ENCODE data around the gene PAIP2. TPM values are rescaled to one million over a fixed set of nuclear protein-coding genes. Genes with fewer than 3 reads are reported as not detected.

The PAIP2 gene
- total RNA-seq (2022; extraction: Qiagen RNA extraction; ENCODE audit: low read depth) = 85.0 to 113 TPM (median 91.3 TPM) in 5 replicates

GRCh38 chr5:139341689-139342422 lies at the start of gene PAIP2:
Gene PAIP2, plus strand, starts transcription at chr5:139341854. Its CDS starts 21,931 bp downstream, at chr5:139363785.

GRCh38 chr5:139293507-139294373 lies 47.9 kb upstream of the PAIP2 start, which contains the start of gene MATR3:
Gene MATR3, plus strand, starts transcription at chr5:139293740. Its CDS starts 13,676 bp downstream, at chr5:139307416.

GRCh38 chr5:139383275-139383992 lies 41.8 kb downstream of the PAIP2 start, which contains the start of gene SLC23A1:
Gene SLC23A1, minus strand, starts transcription at chr5:139383297. Its CDS starts 44 bp downstream, at chr5:139383253.

GRCh38 chr5:139389701-139390638 lies 48.3 kb downstream of the PAIP2 start, which contains the start of gene MZB1:
Gene MZB1, minus strand, starts transcription at chr5:139389913. Its CDS starts 57 bp downstream, at chr5:139389856.

GRCh38 chr5:139394654-139395566 lies 53.3 kb downstream of the PAIP2 start, which contains the start of gene PROB1:
Gene PROB1, minus strand, starts transcription at chr5:139395104. Its CDS starts 23 bp downstream, at chr5:139395081.

GRCh38 chr5:139403787-139404483 lies 62.3 kb downstream of the PAIP2 start, which contains the start of gene SPATA24:
Gene SPATA24, minus strand, starts transcription at chr5:139404089. Its CDS starts 29 bp downstream, at chr5:139404060.

Other genes with a start within 250 kb of the PAIP2 start
- gene SIL1, start 143.5 kb upstream of the PAIP2 start, total RNA-seq (2022; extraction: Qiagen RNA extraction; ENCODE audit: low read depth) = 24.5 to 27.2 TPM (median 26.5 TPM) in 5 replicates
- 147 to 200 TPM (median 180 TPM) in 5 replicates for gene MATR3, start 48.1 kb upstream of the PAIP2 start, total RNA-seq (2022; extraction: Qiagen RNA extraction; ENCODE audit: low read depth)
- 0.70 to 1.6 TPM (median 1.3 TPM) in 5 replicates for gene SLC23A1, start 41.4 kb downstream of the PAIP2 start, total RNA-seq (2022; extraction: Qiagen RNA extraction; ENCODE audit: low read depth)
- 0.16 TPM in 1 of 5 replicates, not detected in the others for gene MZB1, start 48.1 kb downstream of the PAIP2 start, total RNA-seq (2022; extraction: Qiagen RNA extraction; ENCODE audit: low read depth)
- gene PROB1, start 53.2 kb downstream of the PAIP2 start, total RNA-seq (2022; extraction: Qiagen RNA extraction; ENCODE audit: low read depth) = 0.27 to 0.33 TPM (median 0.31 TPM) in 5 replicates
- gene SPATA24, start 62.2 kb downstream of the PAIP2 start, total RNA-seq (2022; extraction: Qiagen RNA extraction; ENCODE audit: low read depth) = 4.7 to 5.7 TPM (median 5.3 TPM) in 5 replicates
- 6.4 to 9.4 TPM (median 8.4 TPM) in 5 replicates for gene DNAJC18, start 97.7 kb downstream of the PAIP2 start, total RNA-seq (2022; extraction: Qiagen RNA extraction; ENCODE audit: low read depth)
- gene ECSCR, start 120.9 kb downstream of the PAIP2 start, total RNA-seq (2022; extraction: Qiagen RNA extraction; ENCODE audit: low read depth) = not detected in 5 replicates
- not detected in 5 replicates for gene SMIM33, start 129.2 kb downstream of the PAIP2 start, total RNA-seq (2022; extraction: Qiagen RNA extraction; ENCODE audit: low read depth)
- 0.81 to 1.2 TPM (median 1.1 TPM) in 5 replicates for gene STING1, start 140.9 kb downstream of the PAIP2 start, total RNA-seq (2022; extraction: Qiagen RNA extraction; ENCODE audit: low read depth)
- 110 to 155 TPM (median 155 TPM) in 5 replicates for gene UBE2D2, start 219.5 kb downstream of the PAIP2 start, total RNA-seq (2022; extraction: Qiagen RNA extraction; ENCODE audit: low read depth)